K562 (cell line): ENCODE measurements around the gene IRAK3. TPM values are rescaled to one million over a fixed set of nuclear protein-coding genes. Genes with fewer than 3 reads are reported as not detected.

Source experiments
- ARID4B ChIP-seq: sonication (generic); formaldehyde crosslinking; IDR thresholded peaks from 2 replicates; pipeline ENCODE4 v1.8.0; 2022; ENCODE audit warnings: mild to moderate bottlenecking, missing genetic modification reagents
- ATF2 ChIP-seq: sonication (generic); formaldehyde crosslinking; IDR thresholded peaks from 2 replicates; pipeline ENCODE4 v1.8.1; 2022; ENCODE audit warnings: missing genetic modification reagents
- BRCA1 ChIP-seq, 2 experiments: fragments of 450-650 bp in 1 of 2; sonication (generic) in 1 of 2; formaldehyde crosslinking in 1 of 2; IDR thresholded peaks; 2 replicates each; pipeline versions ENCODE4 v1.5.0 to v1.6.1; 2017 to 2020; ENCODE audit warnings: mild to moderate bottlenecking in 1 of 2, missing genetic modification reagents in 1 of 2
- CXXC5 ChIP-seq: fragments of 250-450 bp; sonication (Bioruptor Pico); IDR thresholded peaks from 2 replicates; pipeline ENCODE4 v1.8.0; 2022; ENCODE audit warnings: inconsistent platforms, mild to moderate bottlenecking, moderate library complexity
- FOXP1 ChIP-seq: sonication (generic); formaldehyde crosslinking; IDR thresholded peaks from 2 replicates; pipeline ENCODE4 v1.8.0; 2022; ENCODE audit warnings: mild to moderate bottlenecking, missing genetic modification reagents
- MAFK ChIP-seq: IDR thresholded peaks from 2 replicates; pipeline ENCODE4 v1.6.1; 2011; ENCODE audit warnings: low read length, improper control_type of control experiment
- NRF1 ChIP-seq, 2 experiments: fragments of 450-650 bp; IDR thresholded peaks in 1 of 2; conservative IDR thresholded peaks in 1 of 2; 2 replicates each; pipeline ENCODE4 v1.6.1; 2014; ENCODE audit warnings: mild to moderate bottlenecking in 2 of 2
- POLR2B ChIP-seq: fragments of 450-650 bp; IDR thresholded peaks from 2 replicates; pipeline ENCODE4 v1.6.1; 2018; ENCODE audit warnings: low read depth; ENCODE audit not compliant: partially characterized antibody
- PREB ChIP-seq: sonication (generic); formaldehyde crosslinking; IDR thresholded peaks from 2 replicates; pipeline ENCODE4 v1.8.1; 2023; ENCODE audit warnings: mild to moderate bottlenecking, missing genetic modification reagents
- RREB1 ChIP-seq: fragments of 250-450 bp; sonication (Bioruptor Pico); IDR thresholded peaks from 2 replicates; pipeline ENCODE4 v1.4.0; 2020
- STAT5B ChIP-seq: fragments of 250-450 bp; sonication (Bioruptor Pico); IDR thresholded peaks from 2 replicates; pipeline ENCODE4 v1.8.0; 2021; ENCODE audit warnings: mild to moderate bottlenecking, inconsistent platforms
- TAL1 ChIP-seq: fragments of 450-650 bp; IDR thresholded peaks from 2 replicates; pipeline ENCODE4 v1.6.1; 2016; ENCODE audit warnings: mild to moderate bottlenecking
- ZNF217 ChIP-seq: sonication (generic); formaldehyde crosslinking; IDR thresholded peaks from 2 replicates; pipeline ENCODE4 v1.8.0; 2022; ENCODE audit warnings: mild to moderate bottlenecking, missing genetic modification reagents
- ZNF3 ChIP-seq: fragments of 250-450 bp; sonication (Bioruptor Pico); IDR thresholded peaks from 2 replicates; pipeline ENCODE4 v1.5.0; 2021; ENCODE audit warnings: mild to moderate bottlenecking, moderate library complexity
- polyA plus RNA-seq, 8 experiments: library from polyadenylated mRNA; depleted of rRNA in 4 of 8; stranded (reverse) in 5 of 8; unstranded in 3 of 8; fragments of >200 nt; fragmentation: Nextera tagmentation in 2 of 8; fragmentation: Illumina TruSeq in 1 of 8; extraction: Ambion mirVana in 2 of 8; extraction: Trizol in 1 of 8; gene quantifications; 2 replicates each; pipeline versions ENCODE4 v1.2.1 to v1.2.3, GENCODE V29; 2011 to 2014; ENCODE audit warnings: inconsistent platforms in 1 of 8, missing spikeins in 1 of 8
- total RNA-seq, 7 experiments: library from RNA; depleted of rRNA in 6 of 7; stranded (reverse); fragments of >200 nt in 6 of 7; fragmentation: Illumina TruSeq in 2 of 7; extraction: Trizol in 2 of 7; gene quantifications; 2 replicates each; pipeline versions ENCODE4 v1.2.1 to v1.2.3, GENCODE V29; 2011 to 2021; ENCODE audit warnings: low replicate concordance in 1 of 7

Gene IRAK3
- total and polyA plus RNA-seq, 9 of the 15 experiments (the other 6 are each of a cell fraction or from before 2014, with no cell fraction given): 0.06 to 0.09 (median 0.07) TPM; not detected in 6

- peak; percentile 87 for TF ChIP-seq POLR2B
- TF ChIP-seq ARID4B (CRISPR knock-in tag): 0 out of 2 replicates have a peak, but pooled peaks have one; percentile 23
- TF ChIP-seq RREB1 (CRISPR knock-in tag): 0 out of 2 replicates have a peak, but pooled peaks have one; percentile 68
- TF ChIP-seq ATF2 (CRISPR knock-in tag): no peak
- TF ChIP-seq FOXP1 (CRISPR knock-in tag): no peak
- no peak for TF ChIP-seq TAL1
- TF ChIP-seq CXXC5 (CRISPR knock-in tag): peak; percentile 76
- TF ChIP-seq PREB: no peak
- no peak for TF ChIP-seq ZNF3 (CRISPR knock-in tag)
- TF ChIP-seq NRF1 (conservative IDR thresholded peaks at IDR 0.05 in 1 of 2, IDR thresholded peaks at IDR 0.05 in 1 of 2): peak in 1 of 2 experiments; percentile 37; a peak in 2 of 4 replicates
- no peak for TF ChIP-seq BRCA1 (IDR thresholded peaks at IDR 0.05)
- TF ChIP-seq BRCA1 (CRISPR knock-in tag; IDR thresholded peaks at IDR 0.05): no peak
- TF ChIP-seq STAT5B (CRISPR knock-in tag): no peak
- peak; percentile 34 for TF ChIP-seq MAFK
- TF ChIP-seq ZNF217: no peak
These were observed 113.2 kb downstream of the IRAK3 start, which contains the start of gene HELB (continued) for GRCh38 chr12:66301944-66302826.
